ENCODE measurements around the gene MACROD1. TPM values are rescaled to one million over a fixed set of nuclear protein-coding genes. Genes with fewer than 3 reads are reported as not detected.

Gene MACROD1
- total RNA-seq, 2 experiments from 2014 or later: 24.5 to 31.0 TPM

GRCh38 chr11:64008283-64008913, 157.5 kb downstream of the MACROD1 start:
- DNase-seq: no peak
- Mint-ChIP-seq H3K4me1 (ENCODE audit: low read depth) (peaks cover 13% of the 10 kb centered on the region), H3K27me3 (peaks cover 28% of the 10 kb centered on the region), H3K27ac (no peak overlapping the region), H3K4me3 (no peak overlapping the region), H3K36me3 (no peaks in the 10 kb centered on the region), H3K9me3 (peaks cover 12% of the 10 kb centered on the region)
- ChIA-PET POLR2A (no interaction called here), CTCF (interaction anchor here (1.3 kb wide), 1 partner anchor 144 kb away, joined by 4 read pairs; no protein-coding TSS in a partner anchor)
- intact Hi-C loops (cut with micrococcal nuclease): no loop called here

- H3K4me3 Mint-ChIP-seq: no peak overlapping the region
- no peak overlapping the region for H3K27ac Mint-ChIP-seq
- intact Hi-C loops (cut with micrococcal nuclease): no loop called here
- H3K36me3 Mint-ChIP-seq: no peaks in the 10 kb centered on the region
- H3K9me3 Mint-ChIP-seq: peaks cover 12% of the 10 kb centered on the region
- peaks cover 13% of the 10 kb centered on the region for H3K4me1 Mint-ChIP-seq (ENCODE audit: low read depth)
- H3K27me3 Mint-ChIP-seq: peaks cover 28% of the 10 kb centered on the region
- CTCF ChIA-PET: interaction anchor here (0.6 kb wide), 1 partner anchor 144 kb away, joined by 3 read pairs; no protein-coding TSS in a partner anchor
- POLR2A ChIA-PET: no interaction called here
- no peak for DNase-seq
Observed at GRCh38 chr11:64007629-64008282, 158.2 kb downstream of the MACROD1 start.

DNA sequence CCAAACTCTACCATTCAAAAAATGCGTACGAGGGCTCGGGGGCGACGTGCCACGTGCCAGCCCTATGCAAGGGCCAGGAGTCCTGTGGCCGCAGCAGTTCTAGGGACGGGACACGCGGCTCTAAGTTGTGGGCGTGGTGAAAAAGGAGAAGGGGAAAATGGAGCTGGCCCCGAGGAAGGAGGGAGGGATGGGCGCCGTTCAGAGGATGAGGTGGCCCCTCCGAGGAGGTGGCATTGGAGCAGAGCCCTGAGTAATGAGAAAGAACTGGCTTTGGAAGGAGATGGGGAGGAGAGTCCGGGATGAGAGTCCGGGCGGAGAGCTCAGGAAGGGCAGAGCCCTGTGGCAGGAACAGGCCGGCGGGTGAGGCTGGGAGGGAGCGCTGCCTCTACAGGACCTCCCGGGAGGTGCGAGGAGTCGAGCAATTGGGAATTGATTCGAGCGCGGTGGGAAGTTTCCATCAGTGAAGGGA, 158.7 kb downstream of the MACROD1 start:
- Mint-ChIP-seq H3K4me1 (ENCODE audit: low read depth) (peaks cover 13% of the 10 kb centered on the region), H3K27me3 (peaks cover 28% of the 10 kb centered on the region), H3K27ac (no peak overlapping the region), H3K36me3 (no peaks in the 10 kb centered on the region), H3K4me3 (no peak overlapping the region), H3K9me3 (peaks cover 12% of the 10 kb centered on the region)
- DNase-seq: no peak
- intact Hi-C loops (cut with micrococcal nuclease): no loop called here
- POLR2A ChIA-PET: no interaction called here
- CTCF ChIA-PET: interaction anchor here (0.6 kb wide), 1 partner anchor 145 kb away, joined by 3 read pairs; no protein-coding TSS in a partner anchor

GRCh38 chr11:64006398-64006797, 159.5 kb downstream of the MACROD1 start:
- Mint-ChIP-seq H3K27ac (no peak overlapping the region), H3K9me3 (peaks cover 12% of the 10 kb centered on the region), H3K27me3 (peaks cover 28% of the 10 kb centered on the region), H3K4me1 (ENCODE audit: low read depth) (peaks cover 13% of the 10 kb centered on the region), H3K36me3 (no peaks in the 10 kb centered on the region), H3K4me3 (no peak overlapping the region)
- POLR2A ChIA-PET: no interaction called here
- CTCF ChIA-PET: interaction anchor here (0.8 kb wide), 1 partner anchor 147 kb away, joined by 3 read pairs; no protein-coding TSS in a partner anchor
- intact Hi-C loops (cut with micrococcal nuclease): no loop called here
- DNase-seq: no peak

GRCh38 chr11:64005691-64006090, 160.2 kb downstream of the MACROD1 start:
- H3K4me1 Mint-ChIP-seq (ENCODE audit: low read depth): peaks cover 15% of the 10 kb centered on the region
- intact Hi-C loops (cut with micrococcal nuclease): no loop called here
- peaks cover 28% of the 10 kb centered on the region for H3K27me3 Mint-ChIP-seq
- ChIA-PET POLR2A (no interaction called here), CTCF (interaction anchor here (0.8 kb wide), 1 partner anchor 147 kb away, joined by 3 read pairs; no protein-coding TSS in a partner anchor)
- DNase-seq: no peak
- H3K4me3 Mint-ChIP-seq: no peak overlapping the region
- no peaks in the 10 kb centered on the region for H3K36me3 Mint-ChIP-seq
- H3K9me3 Mint-ChIP-seq: peaks cover 6% of the 10 kb centered on the region
- H3K27ac Mint-ChIP-seq: no peak overlapping the region

DNA sequence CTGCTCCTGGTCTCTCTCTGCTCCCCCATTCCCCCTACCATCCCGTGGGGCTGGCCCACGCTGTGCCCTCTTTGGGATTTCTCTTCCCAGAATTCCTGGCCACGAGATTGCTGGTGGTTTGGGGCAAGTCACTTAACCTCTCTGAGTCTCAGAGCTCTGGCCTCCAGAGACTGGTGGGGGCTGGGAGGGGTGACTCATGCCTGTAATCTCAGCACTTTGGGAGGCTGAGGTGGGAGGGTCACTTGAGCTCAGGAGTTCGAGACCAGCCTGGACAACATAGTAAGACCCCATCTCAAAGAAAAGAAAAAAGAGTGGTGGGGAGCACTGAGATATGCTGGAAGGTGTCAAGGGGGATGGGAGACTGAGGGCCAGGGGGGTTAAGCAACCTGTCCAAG, 161.3 kb downstream of the MACROD1 start:
- ChIA-PET CTCF (no interaction called here), POLR2A (no interaction called here)

DNA sequence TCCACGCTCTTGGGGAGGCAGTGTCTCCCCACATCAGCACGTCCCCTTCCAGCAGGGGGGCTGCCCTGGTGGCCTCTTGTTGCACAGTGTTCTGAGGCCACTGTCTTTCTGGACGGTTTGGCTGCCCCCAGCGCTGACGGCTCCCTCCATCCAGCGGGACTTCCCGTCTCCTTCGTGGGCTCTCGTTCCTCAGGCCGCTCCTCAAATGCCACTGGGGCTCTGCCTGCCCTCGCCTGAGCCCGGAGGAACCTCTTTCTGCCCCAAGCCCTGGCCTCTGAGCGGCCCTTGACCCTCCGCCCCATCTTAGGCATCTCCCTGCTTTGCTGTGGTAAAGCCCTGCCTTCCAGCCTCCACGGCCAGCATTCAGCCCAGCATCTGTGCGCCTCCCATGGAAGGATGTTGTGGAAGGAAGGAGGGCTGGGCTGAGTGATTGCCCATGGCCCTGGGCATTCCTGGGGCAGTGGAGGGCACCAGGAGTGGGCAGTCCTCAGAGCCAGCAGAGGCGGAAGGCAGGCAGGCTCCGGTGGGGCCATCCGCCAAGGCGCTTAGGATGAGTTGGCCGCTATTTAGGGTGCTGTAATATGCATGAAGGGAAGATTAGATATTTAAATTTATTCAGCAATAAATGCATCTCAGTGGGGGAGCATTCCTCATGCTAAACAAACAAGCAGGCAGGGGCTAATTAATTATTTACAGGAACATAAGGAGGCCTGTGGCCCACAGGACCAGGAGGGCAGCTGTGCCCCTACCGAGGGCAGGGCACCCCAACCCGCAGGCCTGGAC, 161.9 kb downstream of the MACROD1 start:
- H3K4me3 Mint-ChIP-seq: no peak overlapping the region
- intact Hi-C loops (cut with micrococcal nuclease): no loop called here
- H3K36me3 Mint-ChIP-seq: no peaks in the 10 kb centered on the region
- DNase-seq: no peak
- ChIA-PET POLR2A (no interaction called here), CTCF (no interaction called here)
- H3K27ac Mint-ChIP-seq: no peak overlapping the region
- peaks cover 27% of the 10 kb centered on the region for H3K27me3 Mint-ChIP-seq
- H3K4me1 Mint-ChIP-seq (ENCODE audit: low read depth): peaks cover 18% of the 10 kb centered on the region
- H3K9me3 Mint-ChIP-seq: no peaks in the 10 kb centered on the region

More for the DNA sequence above, 161.3 kb downstream of the MACROD1 start:
- no peak overlapping the region for H3K27ac Mint-ChIP-seq
- no peak for DNase-seq
- H3K36me3 Mint-ChIP-seq: no peaks in the 10 kb centered on the region
- no peaks in the 10 kb centered on the region for H3K9me3 Mint-ChIP-seq
- peaks cover 18% of the 10 kb centered on the region for H3K4me1 Mint-ChIP-seq (ENCODE audit: low read depth)
- H3K4me3 Mint-ChIP-seq: no peak overlapping the region
- peaks cover 28% of the 10 kb centered on the region for H3K27me3 Mint-ChIP-seq
- intact Hi-C loops (cut with micrococcal nuclease): no loop called here

- intact Hi-C loops (cut with micrococcal nuclease): no loop called here
- Mint-ChIP-seq H3K27ac (no peak overlapping the region), H3K36me3 (peaks cover 9% of the 10 kb centered on the region), H3K4me1 (ENCODE audit: low read depth) (peaks cover 5% of the 10 kb centered on the region), H3K9me3 (no peaks in the 10 kb centered on the region), H3K27me3 (peaks cover 7% of the 10 kb centered on the region), H3K4me3 (no peak overlapping the region)
- ChIA-PET POLR2A (interaction anchor here (0.6 to 1.3 kb wide), 2 partner anchors 22 to 33 kb away, joined by 3 to 4 read pairs; no protein-coding TSS in a partner anchor), CTCF (interaction anchor here (1.0 to 4.3 kb wide), 21 partner anchors 11 to 299 kb away, joined by 3 to 145 read pairs (median 6); partner anchors contain the start of genes COX8A, MACROD1, NUDT22 and OTUB1)
- no peak for DNase-seq
Observed at GRCh38 chr11:64001484-64002420, 164.2 kb downstream of the MACROD1 start.

DNA sequence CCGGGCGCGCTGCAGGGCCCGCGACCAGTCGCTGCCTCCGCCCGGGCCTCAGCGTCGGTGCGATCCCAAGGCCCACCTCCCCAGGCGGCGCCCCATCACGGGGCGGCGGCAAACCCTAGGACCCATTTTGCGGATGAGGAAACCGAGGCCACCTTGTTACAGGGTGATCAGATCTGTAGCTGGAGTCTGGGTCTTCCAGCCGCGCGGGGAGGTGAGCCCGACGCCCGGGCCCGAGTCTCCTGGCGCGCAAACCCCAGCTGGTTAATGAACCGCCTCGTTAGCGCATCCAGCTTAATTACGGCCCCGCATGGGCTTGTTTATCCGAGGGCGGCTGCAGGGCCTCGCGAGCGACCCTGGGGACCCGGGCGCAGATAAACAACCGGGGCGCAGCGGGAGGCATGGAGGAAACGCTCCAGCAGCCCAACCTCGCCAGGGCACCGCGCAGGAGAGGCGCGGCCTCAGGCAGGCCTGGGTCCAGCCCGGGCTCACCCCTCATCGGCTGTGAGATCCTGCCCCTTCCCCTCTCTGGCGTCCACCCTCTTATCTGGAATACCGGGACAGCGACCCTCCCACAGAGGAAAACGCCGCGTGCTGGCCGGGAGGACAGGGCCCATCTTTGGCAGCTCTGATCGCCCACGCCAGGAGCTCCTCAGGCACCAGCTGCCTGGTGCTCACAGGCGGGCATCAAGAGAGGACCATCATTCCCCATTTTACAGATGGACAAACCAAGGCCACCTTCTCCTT, 165.0 kb downstream of the MACROD1 start:
- intact Hi-C loops (cut with micrococcal nuclease): loop anchor here (1.0 kb wide), 1 partner anchor 147 kb away; no protein-coding TSS in a partner anchor
- CTCF ChIA-PET: interaction anchor here (0.5 to 4.3 kb wide), 35 partner anchors 8 to 331 kb away, joined by 3 to 145 read pairs (median 4); partner anchors contain the start of genes COX8A, MACROD1, MARK2 and NUDT22
- Mint-ChIP-seq H3K27ac (no peak overlapping the region), H3K4me1 (ENCODE audit: low read depth) (peaks cover 5% of the 10 kb centered on the region), H3K4me3 (no peak overlapping the region), H3K36me3 (peaks cover 14% of the 10 kb centered on the region), H3K27me3 (peaks cover 2% of the 10 kb centered on the region), H3K9me3 (no peaks in the 10 kb centered on the region)
- POLR2A ChIA-PET: interaction anchor here (0.7 to 1.5 kb wide), 3 partner anchors 10 to 152 kb away, joined by 3 to 4 read pairs (median 4); no protein-coding TSS in a partner anchor
- DNase-seq: no peak

- no peaks in the 10 kb centered on the region for H3K27me3 Mint-ChIP-seq
- no peaks in the 10 kb centered on the region for H3K9me3 Mint-ChIP-seq
- intact Hi-C loops (cut with micrococcal nuclease): loop anchor here (1.0 kb wide), 1 partner anchor 148 kb away; no protein-coding TSS in a partner anchor
- peaks cover 15% of the 10 kb centered on the region for H3K36me3 Mint-ChIP-seq
- H3K4me3 Mint-ChIP-seq: no peak overlapping the region
- H3K4me1 Mint-ChIP-seq (ENCODE audit: low read depth): peaks cover 5% of the 10 kb centered on the region
- ChIA-PET POLR2A (interaction anchor here (0.7 to 1.5 kb wide), 3 partner anchors 10 to 152 kb away, joined by 3 to 4 read pairs (median 4); no protein-coding TSS in a partner anchor), CTCF (interaction anchor here (0.5 to 4.3 kb wide), 38 partner anchors 9 to 338 kb away, joined by 3 to 145 read pairs (median 4); partner anchors contain the start of genes COX8A, MACROD1, MARK2 and NUDT22)
- DNase-seq: peak; percentile 79
- H3K27ac Mint-ChIP-seq: no peak overlapping the region
Observed at GRCh38 chr11:64000026-64000739, 165.7 kb downstream of the MACROD1 start.
